Left hindlimb (tissue), 1 donor: ENCODE measurements around the gene ADAMTS14.
A peak's percentile ranks its signal among the peaks of the same experiment; 100 is the strongest.
"Not testable (repeated sequence)": the region's sequence is repeated elsewhere in the genome, so short reads cannot be mapped to it uniquely, and the experiment has no call there.

Experiments used
- DNase-seq: peaks from one replicate; pipeline ENCODE4 v3.0.0-alpha.2; 2018

Gene ADAMTS14, protein sequence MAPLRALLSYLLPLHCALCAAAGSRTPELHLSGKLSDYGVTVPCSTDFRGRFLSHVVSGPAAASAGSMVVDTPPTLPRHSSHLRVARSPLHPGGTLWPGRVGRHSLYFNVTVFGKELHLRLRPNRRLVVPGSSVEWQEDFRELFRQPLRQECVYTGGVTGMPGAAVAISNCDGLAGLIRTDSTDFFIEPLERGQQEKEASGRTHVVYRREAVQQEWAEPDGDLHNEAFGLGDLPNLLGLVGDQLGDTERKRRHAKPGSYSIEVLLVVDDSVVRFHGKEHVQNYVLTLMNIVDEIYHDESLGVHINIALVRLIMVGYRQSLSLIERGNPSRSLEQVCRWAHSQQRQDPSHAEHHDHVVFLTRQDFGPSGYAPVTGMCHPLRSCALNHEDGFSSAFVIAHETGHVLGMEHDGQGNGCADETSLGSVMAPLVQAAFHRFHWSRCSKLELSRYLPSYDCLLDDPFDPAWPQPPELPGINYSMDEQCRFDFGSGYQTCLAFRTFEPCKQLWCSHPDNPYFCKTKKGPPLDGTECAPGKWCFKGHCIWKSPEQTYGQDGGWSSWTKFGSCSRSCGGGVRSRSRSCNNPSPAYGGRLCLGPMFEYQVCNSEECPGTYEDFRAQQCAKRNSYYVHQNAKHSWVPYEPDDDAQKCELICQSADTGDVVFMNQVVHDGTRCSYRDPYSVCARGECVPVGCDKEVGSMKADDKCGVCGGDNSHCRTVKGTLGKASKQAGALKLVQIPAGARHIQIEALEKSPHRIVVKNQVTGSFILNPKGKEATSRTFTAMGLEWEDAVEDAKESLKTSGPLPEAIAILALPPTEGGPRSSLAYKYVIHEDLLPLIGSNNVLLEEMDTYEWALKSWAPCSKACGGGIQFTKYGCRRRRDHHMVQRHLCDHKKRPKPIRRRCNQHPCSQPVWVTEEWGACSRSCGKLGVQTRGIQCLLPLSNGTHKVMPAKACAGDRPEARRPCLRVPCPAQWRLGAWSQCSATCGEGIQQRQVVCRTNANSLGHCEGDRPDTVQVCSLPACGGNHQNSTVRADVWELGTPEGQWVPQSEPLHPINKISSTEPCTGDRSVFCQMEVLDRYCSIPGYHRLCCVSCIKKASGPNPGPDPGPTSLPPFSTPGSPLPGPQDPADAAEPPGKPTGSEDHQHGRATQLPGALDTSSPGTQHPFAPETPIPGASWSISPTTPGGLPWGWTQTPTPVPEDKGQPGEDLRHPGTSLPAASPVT

DNA sequence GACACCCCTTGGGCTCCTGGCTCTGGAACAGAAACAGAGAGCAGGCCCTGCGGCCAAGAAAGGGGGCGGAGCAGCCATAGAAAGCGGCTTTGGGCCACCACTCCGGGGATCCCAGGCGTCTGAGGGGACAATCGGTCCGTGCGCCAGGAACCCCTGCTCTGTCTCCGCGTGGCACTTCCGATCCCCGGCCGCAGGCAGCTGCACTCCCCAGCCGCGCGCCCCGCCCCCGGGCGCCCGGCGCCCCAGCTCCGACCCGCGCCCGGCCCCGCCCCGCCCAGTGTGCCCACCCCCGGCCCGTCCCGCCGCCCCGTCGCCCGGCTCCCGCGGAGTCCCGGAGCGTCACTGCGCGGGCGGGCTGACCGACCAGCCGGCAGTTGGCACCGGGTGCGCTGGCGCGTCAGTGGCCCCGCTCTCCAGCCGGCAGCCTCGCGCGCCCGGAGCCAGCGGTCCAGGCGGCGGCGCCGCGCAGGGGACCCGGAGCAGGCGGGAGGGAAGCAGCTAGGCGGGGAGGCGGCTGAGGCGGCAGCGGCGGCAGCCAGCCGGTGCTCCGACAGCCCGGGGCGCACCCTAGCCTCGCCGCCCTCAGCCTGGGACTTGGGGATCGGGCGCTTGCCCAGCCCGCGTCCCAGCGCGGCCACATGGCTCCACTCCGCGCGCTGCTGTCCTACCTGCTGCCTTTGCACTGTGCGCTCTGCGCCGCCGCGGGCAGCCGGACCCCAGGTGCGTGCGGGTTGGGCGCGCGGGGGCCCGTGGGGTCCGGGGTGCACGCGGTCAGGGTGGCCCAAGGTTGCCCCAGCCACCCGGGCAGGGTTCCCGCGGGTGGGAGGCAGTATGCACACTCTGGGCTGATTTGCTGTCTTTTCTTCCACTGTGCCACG is at the start of gene ADAMTS14:
ADAMTS14 (plus strand) TSS at position 342 of the 878 bp plus-strand sequence; CDS start at position 639, 297 bp downstream.
- DNase-seq = peak; percentile 82

DNA sequence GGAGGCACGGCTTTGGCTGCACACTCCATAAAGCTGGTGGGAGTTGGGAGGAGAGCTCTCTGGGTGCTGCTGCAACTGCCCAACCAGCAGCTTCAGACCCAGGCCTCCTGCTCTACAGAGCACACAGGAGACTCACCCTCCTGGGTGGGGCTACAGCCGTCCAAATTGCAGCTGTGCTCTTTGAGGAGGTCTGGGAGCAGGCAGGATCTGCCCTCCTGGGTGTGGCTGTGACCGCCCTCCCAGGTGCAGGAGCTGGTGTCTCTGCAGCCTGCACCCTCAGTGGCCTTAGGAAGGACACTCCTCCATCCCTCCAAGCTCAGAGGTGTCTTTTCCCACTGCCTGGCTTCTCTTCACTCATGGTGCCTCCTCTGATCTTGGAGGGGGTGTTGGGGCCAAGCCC is 49.8 kb upstream of the ADAMTS14 start:
- DNase-seq = no peak

DNA sequence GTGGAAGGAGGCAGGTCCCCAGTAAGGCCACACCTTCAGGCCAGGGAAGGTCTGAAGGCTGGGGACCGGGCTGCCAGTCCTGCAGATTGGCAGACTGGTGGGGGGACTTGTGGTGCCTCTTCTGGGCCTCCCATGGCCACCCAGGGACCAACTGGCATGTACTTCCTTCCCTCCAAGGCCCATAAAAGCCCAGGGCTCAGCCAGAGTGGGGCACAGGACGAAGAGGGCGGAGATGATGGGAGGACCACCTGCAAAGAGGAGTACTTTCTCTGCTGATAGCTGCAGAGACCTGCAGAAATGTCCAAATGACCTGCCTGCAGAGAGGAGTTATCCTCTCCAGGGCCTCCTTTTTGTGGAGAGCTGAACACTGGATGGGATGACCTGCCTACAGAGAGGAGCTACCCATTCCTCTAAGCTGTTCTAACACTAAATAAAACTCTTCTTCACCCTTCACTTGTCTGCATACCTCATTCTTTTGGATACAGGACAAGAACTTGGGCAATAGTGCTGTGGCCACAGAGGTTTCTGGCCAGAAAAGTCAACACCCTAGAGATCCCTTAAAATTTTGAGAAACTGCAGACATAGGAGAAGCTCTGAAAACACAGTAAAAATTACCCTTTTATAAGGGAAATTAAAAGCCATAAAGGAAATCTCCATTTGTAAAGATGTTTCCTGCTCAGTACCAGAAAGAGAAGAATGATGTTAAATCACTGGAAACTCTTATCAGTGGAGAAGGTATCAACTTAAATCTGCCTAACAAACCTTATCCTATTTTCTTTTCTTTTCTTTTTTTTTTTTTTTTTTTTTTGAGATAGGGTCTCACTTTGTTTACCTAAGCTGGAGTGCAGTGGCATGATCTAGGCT is 49.1 kb upstream of the ADAMTS14 start:
- no peak for DNase-seq

DNA sequence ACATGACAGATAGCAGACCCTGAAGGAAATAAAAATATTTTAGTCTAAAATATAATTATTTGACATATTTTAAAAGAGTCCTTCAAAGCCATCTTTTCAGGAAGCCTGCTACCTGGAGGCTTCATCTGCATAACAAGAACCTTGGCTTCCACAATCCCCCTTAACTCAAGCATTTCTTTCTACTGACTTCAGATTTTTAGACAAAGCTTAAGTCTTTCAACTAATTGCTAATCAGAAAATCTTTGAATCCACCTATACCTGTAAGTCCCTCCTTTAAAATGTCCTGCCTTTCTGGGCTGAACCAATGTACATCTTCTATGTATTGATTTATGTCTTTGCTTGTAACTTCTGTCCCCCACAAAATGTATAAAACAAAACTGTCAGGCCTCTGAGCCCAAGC is 46.2 kb upstream of the ADAMTS14 start:
- DNase-seq = no peak

DNA sequence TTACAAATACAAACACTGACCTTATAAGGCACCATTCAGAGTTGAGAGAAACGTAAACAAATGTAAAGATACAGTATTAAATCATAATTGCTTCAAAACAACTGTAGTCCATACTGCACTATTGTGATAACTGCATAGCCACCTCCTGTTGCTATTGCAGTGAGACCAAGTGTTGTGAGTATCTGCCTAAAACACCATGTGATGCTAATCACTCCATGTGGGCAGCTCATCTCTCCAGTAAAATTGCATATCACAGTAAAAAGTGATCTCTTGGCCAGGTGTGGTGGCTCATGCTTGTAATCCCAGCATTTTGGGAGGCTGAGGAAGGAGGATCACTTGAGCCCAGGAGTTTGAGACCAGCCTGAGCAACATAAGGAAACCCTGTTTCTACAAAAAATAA is 43.0 kb upstream of the ADAMTS14 start:
- no peak for DNase-seq

DNA sequence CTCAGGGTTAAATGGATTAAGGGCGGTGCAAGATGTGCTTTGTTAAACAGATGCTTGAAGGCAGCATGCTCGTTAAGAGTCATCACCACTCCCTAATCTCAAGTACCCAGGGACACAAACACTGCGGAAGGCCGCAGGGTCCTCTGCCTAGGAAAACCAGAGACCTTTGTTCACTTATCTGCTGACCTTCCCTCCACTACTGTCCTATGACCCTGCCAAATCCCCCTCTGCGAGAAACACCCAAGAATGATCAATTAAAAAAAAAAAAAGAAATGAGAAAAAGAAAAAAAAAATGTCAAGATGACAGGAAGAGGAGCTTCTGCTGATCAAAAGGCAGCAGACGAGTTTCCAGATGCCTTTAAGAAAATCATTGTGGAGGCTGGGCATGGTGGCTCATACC is 40.6 kb upstream of the ADAMTS14 start:
- DNase-seq = not testable (repeated sequence)

DNA sequence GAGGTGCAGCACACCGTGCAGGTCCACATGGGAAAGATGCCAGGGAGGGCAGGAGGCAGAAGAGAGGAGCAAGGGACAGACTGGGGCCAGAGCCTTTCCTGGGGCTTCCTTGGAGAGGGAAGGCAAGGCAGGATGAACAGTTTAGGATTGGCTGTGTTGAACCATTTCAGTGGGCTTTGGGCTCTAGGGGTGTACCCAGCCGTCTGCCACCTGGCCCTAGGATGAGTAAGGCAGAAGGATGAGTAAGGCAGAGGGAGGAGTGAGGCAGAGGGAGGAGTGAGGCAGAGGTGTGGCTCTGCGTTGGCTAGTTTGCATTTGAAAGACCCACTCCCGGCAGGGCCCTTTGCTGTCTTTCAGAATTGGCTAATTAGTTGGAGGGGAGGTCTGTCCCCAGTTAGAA is 38.3 kb upstream of the ADAMTS14 start:
- no peak for DNase-seq

DNA sequence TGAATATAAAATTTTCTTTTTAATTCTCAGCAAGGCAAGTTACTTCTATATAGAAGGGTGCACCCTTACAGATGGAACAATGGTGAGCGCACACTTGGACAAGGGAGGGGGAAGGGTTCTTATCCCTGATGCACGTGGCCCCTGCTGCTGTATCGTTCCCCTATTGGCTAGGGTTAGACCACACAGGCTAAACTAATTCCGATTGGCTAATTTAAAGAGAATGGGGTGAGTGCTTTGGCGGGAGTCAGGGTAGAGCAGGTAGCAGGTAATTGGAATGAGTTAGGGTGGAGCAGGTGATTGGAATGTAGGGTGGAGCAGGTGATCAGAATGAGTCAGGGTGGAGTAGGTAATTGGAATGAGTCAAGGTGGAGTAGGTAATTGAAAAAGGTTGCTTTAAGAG is 37.8 kb upstream of the ADAMTS14 start:
- not testable (repeated sequence) for DNase-seq

DNA sequence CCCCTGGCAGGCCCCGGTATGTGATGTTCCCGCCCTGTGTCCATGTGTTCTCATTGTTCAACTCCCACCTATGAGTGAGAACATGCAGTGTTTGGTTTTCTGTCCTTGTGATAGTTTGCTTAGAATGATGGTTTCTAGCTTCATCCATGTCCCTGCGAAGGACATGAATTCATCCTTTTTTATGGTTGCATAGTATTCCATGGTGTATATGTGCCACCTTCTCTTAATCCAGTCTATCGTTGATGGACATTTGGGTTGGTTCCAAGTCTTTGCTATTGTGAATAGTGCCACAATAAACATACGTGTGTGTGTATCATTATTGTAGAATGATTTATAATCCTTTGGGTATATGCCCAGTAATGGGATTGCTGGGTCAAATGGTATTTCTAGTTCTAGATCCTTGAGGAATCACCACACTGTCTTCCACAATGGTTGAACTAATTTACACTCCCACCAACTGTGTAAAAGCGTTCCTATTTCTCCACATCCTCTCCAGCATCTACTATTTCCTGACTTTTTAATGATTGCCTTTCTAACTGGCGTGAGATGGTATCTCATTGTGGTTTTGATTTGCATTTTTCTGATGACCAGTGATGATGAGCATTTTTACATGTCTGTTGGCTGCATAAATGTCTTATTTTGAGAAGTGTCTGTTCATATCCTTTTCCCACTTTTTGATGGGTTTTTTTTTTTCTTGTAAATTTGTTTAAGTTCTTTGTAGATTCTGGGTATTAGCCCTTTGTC is 32.5 kb upstream of the ADAMTS14 start:
- DNase-seq = not testable (repeated sequence)

DNA sequence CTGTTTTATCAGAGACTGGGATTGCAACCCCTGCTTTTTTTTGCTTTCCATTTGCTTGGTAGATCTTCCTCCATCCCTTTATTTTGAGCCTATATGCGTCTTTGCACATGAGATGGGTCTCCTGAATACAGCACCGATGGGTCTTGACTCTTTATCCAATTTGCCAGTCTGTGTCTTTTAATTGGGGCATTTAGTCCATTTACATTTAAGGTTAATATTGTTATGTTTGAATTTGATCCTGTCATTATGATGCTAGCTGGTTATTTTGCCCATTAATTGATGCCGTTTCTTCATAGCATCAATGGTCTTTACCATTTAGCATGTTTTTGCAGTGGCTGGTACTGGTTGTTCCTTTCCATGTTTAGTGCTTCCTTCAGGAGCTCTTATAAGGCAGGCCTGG is 29.0 kb upstream of the ADAMTS14 start:
- not testable (repeated sequence) for DNase-seq

DNA sequence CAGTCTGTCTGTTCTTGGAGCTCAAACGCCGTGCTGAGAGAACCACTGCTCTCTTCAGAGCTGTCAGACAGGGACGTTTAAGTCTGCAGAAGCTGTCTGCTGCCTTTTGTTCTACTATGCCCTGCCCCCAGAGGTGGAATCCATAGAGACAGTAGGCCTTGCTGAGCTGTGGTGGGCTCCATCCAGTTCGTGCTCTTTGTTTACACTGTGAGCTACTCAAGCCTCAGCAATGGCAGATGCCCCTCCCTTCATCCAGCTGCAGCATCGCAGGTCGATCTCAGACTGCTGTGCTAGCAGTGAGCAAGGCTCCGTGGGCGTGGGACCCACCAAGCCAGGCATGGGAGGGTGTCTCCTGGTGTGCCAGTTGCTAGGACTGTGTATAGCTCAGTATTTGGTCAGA is 27.3 kb upstream of the ADAMTS14 start:
- not testable (repeated sequence) for DNase-seq

DNA sequence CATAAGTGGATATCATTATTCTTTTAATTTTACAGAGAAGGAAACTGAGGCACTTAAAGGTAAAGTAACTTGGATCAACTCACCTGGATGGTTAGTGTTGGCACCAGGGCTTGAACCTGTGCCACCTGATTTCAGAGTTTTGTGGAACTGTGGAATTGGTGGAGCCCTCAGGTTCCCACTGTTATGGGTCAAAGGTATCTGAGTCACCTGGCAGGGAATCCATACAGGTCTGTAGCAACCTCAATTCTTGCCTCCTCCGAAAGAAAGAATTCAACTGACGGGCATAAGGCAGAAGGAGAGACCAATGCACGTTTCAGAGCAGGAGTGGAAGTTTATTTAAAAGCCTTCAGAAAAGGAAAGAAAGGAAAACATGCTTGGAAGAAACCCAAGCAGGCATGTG is 25.2 kb upstream of the ADAMTS14 start:
- DNase-seq = no peak

DNA sequence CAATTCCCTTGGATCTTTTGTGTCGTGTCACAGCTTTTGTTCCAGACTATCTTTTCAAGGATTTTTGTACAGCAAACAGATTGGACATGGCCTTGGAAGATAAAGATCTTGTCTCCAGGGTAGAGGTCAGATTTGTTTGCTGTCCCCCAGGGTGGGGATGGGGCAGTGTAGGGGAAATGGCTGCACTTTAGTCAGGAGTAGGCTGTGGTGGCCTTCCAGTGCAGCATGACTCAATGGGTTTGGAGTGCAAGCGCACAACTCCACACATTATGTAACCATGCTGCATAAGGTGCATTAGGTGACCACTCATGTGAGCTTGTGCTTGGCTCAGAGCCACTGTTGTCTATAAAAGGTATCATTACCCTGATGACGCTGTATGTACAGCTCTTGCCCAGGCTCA is 23.9 kb upstream of the ADAMTS14 start:
- no peak for DNase-seq

DNA sequence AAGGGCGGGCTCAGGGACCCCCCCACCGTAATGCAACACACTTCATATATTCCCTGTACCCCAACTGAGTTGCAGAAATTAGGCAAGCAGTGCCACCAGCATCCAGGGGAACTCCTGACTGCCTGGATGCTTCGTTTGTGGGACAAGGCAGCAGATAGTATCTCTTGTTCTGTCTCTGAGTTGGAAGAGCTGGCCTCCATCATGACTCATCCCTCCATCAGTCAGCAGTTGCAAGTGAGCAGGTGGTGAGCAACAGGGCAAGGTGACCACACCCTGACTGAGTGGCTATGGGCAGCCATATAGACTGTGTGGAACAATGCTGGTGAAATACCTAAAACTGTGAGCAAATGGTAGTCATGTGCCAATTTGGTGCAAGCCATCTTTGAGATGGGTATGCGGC is 22.8 kb upstream of the ADAMTS14 start:
- DNase-seq = no peak

DNA sequence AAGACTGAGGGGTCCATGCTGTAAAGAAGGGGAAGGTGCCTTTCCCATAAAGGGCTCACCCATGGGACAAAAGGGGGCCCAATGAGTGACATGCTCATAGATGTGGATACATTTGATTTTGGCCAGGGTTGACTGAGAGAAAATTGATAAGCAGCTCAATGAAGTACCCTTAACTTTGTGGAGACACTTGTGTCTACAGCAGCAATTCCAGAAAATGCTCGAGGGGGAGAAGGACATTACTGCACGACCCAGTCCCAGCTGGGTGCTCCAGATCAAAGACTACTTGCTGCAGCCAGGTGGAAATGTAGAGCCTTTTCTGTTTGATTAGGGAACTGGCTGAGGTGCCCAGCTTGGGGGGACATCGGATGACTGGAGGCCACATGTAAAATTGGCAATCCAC is 22.2 kb upstream of the ADAMTS14 start:
- no peak for DNase-seq

DNA sequence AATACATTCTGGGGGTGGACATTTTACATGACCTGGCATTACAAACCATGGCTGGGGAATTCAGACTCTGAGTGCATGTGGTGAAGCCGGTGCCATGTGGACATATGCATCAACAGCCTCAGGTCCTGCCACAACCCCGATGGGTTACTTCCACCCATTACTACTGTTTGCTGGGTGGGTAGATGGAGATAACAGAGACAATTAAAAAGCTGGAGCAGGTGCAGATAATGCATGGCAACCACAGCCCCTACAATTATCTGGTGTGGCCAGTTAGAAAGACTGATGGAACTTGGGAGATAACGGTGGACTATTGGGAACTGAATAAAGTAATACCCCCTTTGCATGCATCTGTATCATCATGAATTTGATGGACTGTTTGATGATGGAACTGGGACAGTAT is 21.6 kb upstream of the ADAMTS14 start:
- DNase-seq = no peak

DNA sequence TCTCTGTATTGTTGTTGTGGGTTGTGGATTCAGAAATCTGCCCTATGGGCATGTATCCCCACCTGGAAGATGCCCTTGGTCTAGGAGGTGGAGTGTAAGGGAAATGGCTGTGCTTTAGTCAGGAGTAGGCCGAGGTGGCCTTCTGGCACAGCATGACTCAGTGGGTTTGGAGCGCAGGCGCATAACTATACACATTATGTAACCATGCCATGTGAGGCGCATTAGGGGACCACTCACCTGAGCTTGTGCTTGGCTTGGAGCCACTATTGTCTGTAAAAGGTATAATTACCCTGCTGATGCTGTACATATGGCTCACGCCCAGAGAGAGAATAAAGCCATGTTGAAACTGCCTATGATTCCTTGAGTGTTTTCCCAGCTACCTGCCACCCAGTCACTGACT is 20.6 kb upstream of the ADAMTS14 start:
- DNase-seq = no peak

DNA sequence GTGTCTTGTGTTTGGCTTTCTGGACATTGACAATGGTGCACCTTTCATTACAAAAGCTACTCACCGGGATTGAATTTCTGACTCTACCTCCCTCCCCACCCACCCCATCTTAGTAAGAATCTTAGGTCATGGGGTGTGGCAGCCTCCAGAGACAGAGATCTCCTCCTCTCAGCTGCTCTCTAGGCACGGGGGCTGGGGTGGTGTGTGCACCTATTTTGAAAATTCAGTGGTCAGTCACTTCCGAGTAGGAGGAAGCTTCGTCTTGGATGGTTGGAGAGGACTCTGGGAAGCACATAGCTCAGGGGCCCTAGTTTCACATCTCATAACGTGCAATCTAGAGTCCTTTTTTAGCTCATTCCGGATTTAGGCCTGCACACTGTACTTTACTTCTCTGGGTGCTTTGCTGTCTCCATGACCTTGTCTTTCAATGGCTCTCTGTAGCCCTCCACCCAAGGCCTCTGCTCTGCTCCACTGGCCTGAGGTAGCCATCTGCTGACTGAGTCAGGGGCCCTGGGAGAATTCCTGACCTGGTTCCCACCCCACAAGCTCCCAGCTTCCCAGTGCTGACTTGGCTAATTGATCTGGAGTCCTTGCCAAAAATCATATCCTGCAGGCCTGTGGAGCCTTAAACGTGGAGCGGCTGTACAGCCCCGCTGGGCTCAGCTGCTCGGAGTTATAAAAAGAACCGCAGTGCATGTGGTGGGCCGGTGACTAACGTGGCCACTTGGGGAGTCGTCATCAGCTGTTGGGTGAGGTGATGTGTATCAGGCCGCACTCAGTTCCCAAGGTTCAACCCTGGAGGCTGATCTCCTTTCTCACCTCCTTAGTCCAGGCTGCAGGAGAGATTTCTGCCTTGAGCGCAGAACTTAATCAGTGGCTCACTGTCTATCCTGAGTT is 19.3 kb upstream of the ADAMTS14 start:
- peak; percentile 92 for DNase-seq

DNA sequence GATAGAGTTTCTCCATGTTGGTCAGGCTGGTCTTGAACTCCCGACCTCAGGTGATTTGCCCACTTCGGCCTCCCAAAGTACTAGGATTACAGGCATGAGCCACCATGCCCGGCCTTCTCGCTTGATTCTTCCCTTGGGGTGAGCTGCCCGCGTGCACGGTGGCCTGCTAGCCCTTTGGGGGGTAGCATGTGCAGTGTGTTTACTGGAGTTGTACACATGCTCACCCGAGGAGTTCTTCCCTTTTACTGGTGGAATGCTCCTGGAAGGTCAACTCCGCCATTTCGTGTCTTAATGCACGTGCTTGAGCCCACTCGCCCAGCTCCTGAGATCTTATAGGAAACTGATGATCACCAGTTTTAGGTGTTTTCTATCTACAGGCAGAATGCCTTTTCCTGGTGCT is 17.0 kb upstream of the ADAMTS14 start:
- DNase-seq = no peak
